PC-3 (cell line): ENCODE measurements around the gene MAB21L1.

Experiments
- CTCF ChIP-seq: fragments of 300-600 bp; sonication (generic); conservative IDR thresholded peaks from 2 replicates; pipeline ENCODE4 v1.5.1; 2017; ENCODE audit warnings: antibody characterized with exemption, low read depth, mild to moderate bottlenecking, low read length
- EZH2 ChIP-seq: fragments of 300-600 bp; sonication (generic); IDR thresholded peaks from one replicate; pipeline ENCODE4 v1.6.1; 2017; ENCODE audit warnings: antibody characterized with exemption, mild to moderate bottlenecking, low read length; ENCODE audit not compliant: unreplicated experiment
- EZH2phosphoT487 ChIP-seq: fragments of 300-600 bp; sonication (generic); IDR thresholded peaks from 2 replicates; pipeline ENCODE4 v1.6.1; 2018; ENCODE audit warnings: mild to moderate bottlenecking, antibody characterized with exemption, low read length, borderline replicate concordance

- no peak for TF ChIP-seq CTCF
- TF ChIP-seq EZH2phosphoT487: no peak
- no peak for TF ChIP-seq EZH2
Measured at GRCh38 chr13:35469806-35470525, 6.5 kb downstream of the MAB21L1 start.
